Hypothalamus (tissue), 51 donors: ENCODE results near the gene C16orf86.

Source experiments
- DNase-seq, 51 donors: peaks; one replicate each; lab custom pipeline; 2025; lab: John Stamatoyannopoulos, UW

C16orf86 gene, protein sequence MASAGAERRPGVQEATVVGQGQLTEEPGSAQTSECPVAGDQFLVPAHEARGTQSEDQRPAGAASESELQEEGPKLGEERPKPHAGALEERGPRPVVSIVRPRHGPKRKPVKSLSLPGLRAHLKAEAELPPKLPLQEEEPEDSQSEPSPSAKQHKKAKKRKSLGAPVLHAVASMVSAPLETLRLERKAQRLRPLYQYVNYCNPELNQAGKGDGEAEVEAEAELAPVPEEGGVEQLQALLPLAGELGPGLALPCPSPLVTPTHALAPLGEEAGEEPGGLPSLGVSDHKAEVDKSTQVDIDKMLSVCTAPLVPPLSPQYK

DNA sequence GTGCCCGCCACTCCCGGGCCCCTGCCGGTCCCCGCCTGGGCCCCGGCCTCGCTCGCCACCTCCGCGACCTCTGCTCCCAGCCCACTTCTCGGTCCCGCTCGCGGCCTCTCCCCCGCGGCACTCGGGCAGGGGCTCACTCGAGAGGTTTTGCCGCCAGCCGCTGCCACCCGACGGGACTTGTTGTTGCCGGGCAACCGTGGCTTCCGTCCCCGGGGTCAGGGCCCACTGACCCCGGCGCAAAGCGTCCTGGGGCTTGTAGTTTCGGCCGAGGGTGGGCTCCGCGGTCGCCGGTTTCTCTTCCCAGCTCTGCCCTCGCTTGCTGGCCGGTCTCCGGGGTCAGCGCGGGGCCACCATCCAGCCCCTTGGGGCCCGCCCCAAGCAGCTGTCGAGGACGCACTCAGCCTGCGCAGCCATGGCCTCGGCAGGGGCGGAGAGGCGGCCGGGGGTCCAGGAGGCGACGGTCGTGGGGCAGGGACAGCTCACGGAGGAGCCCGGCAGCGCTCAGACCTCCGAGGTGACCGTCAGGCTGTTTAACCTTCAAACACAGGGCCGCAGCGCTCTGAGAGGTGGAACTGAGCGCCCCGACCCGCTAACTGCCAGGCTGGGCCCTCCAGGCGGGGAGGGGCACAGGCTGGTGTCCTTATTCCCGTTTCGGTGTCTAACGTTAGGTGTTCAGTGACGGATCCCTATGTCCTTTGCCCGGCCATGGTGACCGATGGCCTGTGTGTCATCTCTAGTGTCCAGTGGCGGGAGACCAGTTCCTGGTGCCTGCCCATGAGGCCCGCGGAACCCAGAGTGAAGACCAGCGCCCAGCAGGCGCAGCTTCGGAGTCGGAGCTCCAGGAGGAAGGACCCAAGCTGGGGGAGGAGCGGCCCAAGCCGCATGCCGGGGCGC lies at the start of gene C16orf86, which contains the start of gene ENKD1:
TSS of gene C16orf86 (plus strand) at position 256 of the 894 bp plus-strand sequence. CDS start at position 413, 157 bp downstream.
TSS of gene ENKD1 (minus strand) at position 192 of the 894 bp plus-strand sequence. CDS start 308 bp downstream, outside the sequence.
- DNase-seq, result peak in 49 of 51 donors; percentile 5 to 87 (median 73)

DNA sequence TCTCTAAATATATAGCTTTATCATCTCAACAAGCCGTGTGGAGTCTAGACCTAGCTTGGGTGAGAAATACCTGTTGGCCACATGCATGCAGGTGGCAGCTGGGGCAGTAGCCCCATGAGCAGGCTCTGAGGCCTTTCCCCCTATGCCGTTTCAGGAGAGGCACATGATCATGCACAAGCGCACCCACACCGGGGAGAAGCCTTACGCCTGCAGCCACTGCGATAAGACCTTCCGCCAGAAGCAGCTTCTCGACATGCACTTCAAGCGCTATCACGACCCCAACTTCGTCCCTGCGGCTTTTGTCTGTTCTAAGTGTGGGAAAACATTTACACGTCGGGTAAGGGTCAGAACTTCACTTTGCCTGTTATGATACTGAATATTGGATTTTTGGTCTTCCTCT lies 38.4 kb upstream of the C16orf86 start:
- no peak for DNase-seq

DNA sequence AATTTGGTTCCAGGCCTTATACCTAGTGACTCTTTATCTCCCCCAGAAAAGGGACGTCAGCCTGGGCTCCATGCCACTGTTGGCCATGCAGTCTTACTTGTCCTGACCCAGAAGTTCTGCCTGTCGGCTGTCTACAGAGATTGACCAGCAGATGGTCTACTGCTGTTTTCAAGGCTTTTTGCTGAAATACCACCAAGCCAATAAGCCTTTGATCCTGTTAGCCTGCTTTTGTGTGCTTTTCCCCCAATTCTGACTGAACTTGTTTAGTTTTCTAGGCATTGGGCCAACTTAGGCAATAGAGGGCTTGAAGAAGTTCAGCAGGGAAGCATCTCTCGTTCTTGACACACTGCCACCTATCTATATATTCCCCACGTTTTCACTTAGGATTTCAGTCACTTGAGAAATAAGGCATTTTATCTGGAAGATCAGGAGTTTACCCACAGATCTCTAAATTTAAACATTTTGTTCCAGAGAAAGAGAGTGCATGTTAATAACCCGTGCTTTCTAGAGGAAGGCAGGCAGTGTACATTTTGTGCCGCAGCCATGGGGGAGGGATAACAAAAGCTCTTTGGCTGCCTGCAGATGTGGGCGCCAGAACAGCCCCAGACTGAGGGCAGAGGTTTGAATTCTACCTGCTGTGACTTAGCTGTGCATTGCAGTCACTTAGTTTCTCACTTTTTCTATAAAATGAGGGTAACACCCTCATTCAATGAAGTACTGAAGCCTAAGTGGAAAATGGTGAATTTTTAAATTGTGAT lies 34.0 kb upstream of the C16orf86 start:
- peak in 4 of 51 donors; percentile 16 to 69 (median 28) for DNase-seq

DNA sequence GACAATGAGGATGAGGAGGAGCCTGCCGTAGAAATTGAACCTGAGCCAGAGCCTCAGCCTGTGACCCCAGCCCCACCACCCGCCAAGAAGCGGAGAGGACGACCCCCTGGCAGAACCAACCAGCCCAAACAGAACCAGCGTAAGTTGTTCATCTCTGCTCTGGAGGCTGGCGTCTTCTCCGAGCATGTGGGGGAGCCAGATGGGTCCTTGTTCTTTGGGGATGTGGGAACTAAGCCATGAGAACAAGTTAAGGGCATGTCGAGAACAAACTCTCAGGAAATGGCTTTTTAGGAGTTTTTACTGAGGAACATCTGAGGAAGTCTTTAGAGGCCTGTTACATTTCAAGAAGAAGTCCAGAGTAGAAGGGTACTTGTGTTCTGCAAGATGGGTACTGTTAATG lies 29.9 kb upstream of the C16orf86 start:
- DNase-seq, result no peak

DNA sequence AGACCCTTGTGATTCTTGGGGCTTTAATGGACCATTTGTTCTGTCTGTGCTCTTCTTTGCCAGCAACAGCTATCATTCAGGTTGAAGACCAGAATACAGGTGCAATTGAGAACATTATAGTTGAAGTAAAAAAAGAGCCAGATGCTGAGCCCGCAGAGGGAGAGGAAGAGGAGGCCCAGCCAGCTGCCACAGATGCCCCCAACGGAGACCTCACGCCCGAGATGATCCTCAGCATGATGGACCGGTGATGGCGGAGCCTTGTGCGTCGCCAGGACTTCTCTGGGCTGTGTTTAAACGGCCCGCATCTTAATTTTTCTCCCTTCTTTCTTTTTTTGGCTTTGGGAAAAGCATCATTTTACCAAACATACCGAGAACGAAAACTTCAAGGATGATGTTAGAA lies 29.0 kb upstream of the C16orf86 start:
- no peak for DNase-seq

DNA sequence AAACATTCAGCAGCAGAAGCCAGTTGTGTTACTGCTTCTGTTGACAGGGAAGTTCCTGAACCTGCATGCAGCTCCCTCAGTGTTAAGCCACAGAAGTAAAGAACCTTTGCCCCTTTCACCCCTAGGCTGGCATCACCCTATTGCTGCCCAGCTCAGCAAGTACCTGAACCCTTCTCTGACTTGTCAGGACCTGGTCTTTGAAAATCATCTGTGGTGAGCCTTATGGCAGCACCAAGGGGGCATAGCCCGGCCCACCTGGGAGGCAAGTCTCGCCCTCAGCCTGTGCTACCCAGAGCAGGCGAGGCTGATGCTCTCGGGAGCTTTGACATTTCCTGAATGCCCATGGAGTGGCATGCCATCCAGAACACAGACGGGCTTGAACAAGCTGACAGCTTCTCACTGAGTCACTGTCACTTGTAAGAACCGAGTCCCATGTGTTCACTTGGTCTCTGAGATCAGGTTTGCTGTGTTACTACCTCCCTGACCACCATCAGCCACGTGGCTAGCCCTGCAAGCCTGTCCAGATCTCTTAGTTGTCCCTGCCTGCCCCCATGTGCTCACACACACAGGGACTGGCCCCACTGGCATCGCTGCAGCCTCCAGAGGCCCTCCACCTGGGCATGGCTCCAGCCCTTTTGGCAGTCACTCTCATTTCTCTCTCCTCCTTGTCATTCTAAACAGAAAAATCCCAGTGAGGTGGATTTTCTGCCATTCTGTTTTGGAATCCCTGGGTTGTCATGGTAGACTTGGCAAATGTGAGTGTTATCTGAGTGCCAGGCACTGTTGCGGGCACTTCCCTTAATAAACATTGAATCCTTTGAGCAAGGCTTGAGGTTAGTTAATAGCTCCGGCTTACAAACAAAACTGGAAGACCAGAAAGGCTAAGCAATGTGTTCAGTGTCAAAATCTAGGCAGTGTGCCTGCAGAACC lies 24.6 kb upstream of the C16orf86 start:
- DNase-seq, result peak in 41 of 51 donors; percentile 14 to 84 (median 62)

DNA sequence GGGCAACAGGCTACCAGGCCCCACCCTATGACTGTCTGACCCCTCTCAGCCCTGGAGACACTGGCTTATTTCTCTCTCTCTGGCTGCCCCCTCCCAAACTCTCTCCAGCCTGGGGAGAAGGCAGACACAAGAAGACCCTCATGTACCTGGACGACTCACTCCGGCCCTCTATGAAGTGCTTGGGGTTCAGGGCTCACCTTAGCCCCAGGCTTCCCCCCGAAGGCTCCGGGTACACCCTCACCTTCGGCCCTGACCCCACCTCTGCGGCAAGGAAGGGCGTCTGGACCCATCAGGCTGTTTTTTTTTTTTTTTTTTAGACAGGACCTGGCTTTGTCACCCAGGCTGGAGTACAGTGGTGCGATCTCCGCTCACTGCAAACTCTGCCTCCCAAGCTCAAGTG lies 22.6 kb upstream of the C16orf86 start:
- DNase-seq, result no peak

DNA sequence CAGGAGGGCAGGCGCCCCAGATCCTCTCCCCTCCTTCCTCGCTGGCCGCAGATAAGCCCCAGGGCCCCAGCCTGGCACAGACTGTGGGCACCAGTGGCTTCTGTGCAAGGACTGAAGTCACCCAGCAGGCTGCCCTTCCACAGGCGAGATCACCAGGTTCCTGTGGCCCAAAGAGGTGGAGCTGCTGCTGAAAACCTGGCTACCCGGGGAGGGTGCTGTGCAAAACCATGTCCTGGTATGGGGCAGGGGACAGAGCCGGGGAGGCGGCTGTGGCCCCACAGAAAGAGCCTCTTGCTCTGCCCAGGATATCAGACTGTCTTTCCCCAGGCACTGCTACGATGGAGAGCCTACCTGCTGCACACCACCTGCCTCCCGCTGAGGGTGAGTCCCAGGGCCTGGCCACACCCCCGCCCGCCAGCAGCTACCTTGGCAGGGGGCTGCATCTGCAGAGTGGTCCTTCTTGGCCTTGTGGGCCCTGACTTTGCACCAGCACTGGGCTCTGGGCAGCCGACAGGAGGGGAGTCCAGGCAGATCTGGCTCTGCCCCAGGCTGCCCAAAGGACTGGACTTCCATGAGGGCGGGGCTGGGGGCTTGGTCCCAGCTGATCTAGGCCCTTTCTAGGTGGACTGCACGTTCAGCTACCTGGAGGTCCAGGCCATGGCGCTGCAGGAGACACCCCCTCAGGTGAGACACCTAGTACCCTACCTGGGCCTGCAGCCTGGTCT lies 21.1 kb upstream of the C16orf86 start:
- no peak for DNase-seq

DNA sequence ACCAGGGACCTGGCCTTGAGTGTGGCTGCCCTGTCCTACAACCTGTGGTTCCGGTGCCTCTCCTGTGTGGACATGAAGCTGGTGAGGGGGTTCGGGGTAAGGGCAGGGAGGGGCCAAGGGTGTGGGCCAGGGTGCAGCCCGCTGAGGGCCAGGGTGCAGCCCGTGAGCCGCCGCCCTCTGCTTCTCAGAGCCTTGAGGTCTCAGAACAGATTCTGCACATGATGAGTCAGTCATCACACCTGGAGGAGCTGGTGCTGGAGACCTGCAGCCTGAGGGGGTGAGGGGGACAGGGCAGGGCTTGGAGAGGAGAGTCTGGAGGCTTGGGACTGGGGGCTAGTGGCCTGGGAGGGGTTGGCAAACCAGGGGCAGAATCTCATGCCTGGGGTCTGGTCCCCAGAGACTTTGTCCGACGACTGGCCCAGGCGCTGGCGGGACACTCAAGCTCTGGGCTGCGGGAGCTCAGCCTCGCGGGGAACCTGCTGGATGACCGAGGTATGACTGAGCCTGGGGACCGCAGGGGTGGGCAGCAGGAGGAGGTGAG lies 19.4 kb upstream of the C16orf86 start:
- no peak for DNase-seq

DNA sequence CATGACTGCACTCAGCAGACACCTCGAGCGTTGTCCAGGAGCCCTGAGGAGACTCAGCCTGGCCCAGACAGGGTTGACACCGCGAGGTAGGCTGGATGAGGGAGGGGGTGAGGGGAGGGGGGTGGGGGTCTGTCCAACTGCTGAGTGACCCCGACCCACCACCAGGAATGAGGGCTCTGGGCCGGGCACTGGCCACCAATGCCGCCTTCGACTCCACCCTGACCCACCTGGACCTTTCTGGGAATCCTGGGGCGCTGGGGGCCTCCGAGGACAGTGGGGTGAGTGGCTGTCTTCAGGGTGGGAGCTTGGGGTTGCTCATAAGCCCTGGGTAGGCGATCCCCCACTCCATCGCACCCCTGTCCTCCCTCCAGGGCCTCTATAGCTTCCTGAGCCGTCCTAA lies 18.9 kb upstream of the C16orf86 start:
- DNase-seq, result no peak

DNA sequence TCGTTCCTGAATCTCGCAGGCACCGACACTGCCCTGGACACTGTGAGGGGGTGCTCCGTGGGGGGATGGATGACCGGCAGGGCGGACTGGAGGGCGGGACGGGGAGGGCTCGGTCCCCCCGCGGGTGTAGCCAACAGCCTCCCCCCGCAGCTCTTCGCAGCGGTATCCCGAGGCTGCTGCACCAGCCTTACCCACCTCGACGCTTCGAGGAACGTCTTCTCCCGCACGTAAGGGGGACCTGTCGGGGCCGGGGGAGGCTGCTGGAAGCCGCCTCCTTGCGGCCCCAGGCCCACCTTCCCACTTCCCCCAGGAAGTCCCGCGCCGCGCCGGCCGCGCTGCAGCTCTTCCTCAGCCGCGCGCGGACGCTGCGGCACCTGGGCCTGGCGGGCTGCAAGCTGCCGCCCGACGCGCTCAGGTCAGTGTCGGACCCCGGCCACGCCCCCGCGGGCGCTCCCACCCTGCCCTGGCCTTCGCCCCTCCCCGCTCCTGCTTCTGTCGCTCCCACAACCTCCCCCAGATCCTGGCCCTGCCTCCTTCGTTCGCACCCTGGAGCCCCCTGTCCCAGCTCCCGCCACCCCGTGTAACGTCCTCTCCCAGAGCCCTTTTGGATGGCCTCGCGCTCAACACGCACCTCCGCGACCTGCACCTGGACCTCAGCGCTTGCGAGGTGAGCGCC lies 18.4 kb upstream of the C16orf86 start:
- no peak for DNase-seq

DNA sequence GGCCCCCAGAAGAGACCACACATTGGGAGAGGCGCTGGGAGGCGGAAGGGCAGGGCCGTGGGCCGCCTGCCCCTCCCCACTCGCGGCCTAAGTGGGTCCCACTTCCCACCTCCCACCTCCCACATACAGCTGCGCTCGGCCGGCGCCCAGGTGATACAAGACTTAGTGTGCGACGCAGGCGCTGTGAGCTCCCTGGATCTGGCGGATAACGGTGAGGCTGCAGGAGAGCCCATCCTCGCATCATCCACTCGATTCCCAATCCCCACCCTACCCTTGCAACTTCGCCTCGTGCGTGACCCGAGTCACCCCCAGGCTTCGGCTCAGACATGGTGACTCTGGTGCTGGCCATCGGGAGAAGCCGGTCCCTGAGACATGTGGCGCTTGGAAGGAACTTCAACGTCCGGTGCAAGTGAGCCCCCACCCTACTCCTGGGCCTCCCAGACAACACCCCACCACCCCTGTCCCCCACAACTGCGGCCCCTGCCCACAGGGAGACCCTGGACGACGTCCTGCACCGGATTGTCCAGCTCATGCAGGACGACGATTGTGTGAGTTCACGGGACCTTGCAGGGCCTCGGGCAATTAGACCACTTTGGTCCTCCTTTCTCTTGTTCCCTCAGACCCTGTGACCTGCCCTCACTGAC lies 17.7 kb upstream of the C16orf86 start:
- DNase-seq, result no peak

DNA sequence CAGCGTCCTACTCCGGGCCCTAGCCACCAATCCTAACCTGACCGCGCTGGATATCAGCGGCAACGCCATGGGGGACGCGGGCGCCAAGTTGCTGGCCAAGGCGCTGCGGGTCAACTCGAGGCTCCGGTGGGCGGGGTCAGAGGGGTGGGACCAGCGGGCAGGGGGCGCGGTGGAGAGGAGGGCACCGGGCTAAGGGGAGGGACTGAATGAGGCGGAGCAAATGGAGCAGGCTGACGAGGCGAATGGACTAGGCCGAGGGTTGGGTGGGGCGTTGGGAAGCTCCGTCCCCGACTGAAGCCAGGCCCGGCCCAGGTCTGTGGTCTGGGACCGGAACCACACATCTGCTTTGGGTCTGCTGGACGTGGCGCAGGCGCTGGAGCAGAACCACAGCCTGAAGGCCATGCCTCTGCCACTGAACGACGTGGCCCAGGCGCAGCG lies 17.1 kb upstream of the C16orf86 start:
- no peak for DNase-seq

DNA sequence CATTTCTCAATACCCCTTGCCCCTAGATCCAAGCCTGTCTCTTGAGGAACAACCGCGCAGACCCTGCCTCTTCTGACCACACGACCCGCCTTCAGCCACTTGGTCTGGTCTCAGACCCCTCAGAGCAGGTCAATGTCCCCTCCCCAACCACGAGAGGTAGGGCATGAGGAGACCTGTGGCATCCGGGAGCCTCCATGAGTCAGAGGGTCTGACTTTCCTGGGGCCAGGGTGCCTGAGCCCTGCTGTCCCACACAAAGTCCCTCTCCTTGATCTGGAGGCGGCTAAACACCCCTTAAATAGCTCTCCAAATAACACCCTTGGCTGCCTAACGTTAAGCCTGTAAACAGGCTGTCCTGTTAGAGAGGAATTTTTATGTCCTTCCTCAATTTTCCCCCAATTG lies 16.6 kb upstream of the C16orf86 start:
- DNase-seq, result no peak

DNA sequence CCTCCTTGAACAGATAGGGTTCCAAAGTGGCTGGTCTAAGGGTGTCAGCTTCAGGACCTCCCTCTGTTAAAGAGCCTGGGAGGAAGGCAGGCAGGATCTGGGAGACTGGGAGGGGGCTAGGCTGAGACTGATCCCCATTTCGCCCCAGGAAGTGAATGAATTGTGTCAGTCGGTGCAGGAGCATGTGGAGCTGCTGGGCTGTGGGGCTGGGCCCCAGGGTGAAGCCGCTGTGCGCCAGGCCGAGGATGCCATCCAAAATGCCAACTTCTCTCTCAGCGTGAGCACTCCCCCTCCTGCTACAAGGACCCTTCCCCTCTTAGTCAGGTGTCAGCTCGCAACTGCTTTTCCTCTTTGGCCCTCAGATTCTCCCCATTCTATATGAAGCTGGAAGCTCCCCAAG lies 15.6 kb upstream of the C16orf86 start:
- no peak for DNase-seq

DNA sequence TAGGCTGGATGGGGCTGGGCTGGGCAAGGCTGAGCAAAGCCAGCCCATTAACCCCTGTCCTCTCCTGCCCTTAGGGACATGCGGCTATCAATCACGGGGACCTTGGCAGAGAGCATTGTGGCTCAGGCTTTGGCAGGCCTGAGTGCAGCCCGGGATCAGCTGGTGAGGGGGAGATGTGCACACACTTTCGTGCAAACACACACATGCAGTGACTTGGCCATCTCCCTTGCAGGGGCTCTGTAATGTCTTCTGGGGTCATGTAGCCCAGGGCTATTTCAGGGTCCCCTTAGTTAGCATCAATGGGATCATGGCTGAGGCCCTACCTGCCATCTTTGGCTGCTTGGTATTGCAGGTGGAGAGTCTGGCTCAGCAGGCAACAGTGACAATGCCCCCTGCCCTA lies 14.8 kb upstream of the C16orf86 start:
- DNase-seq, result no peak

DNA sequence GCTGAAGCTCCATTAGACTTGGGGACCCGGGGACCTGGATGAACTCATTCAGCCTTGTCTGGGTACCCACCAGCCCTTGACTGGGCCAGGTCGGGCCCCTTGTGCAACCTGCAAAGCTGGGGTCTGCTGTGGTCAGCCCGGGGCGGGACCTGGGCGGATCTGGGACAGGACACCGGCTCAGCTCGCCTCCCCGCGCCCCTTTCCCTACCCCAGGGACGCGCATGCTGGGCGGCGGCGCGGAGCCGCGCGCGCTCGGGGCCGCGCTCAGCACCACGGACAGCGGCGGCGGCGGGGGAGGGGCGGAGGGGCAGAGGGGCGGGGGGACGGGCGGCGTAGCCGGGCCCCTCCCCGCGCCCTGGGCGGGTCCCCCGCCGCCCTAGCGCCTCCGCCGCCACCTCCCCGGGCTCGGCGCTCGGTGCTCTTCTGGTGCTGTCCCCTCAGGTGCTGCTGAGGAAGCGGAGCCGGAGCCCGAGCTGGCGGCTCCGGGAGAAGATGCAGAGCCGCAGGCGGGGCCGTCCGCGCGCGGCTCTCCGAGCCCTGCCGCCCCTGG lies 14.0 kb upstream of the C16orf86 start:
- peak in 5 of 51 donors; percentile 18 to 39 (median 29) for DNase-seq
